Skeletal muscle cell (primary cell): Measurements from ENCODE around the gene TMSB15C.
"Not testable (repeated sequence)": the region's sequence is repeated elsewhere in the genome, so short reads cannot be mapped to it uniquely, and the experiment has no call there.

ENCODE experiments used
- DNase-seq: peaks from one replicate; pipeline ENCODE4 v3.0.0-alpha.2; 2010; ENCODE audit warnings: low read depth
- H3K4me3 ChIP-seq: 2 replicates; pipeline ENCODE4 v1.5.1; 2011; ENCODE audit warnings: low read depth, mild to moderate bottlenecking, control low read depth, low read length, moderate library complexity

The TMSB15C gene

DNA sequence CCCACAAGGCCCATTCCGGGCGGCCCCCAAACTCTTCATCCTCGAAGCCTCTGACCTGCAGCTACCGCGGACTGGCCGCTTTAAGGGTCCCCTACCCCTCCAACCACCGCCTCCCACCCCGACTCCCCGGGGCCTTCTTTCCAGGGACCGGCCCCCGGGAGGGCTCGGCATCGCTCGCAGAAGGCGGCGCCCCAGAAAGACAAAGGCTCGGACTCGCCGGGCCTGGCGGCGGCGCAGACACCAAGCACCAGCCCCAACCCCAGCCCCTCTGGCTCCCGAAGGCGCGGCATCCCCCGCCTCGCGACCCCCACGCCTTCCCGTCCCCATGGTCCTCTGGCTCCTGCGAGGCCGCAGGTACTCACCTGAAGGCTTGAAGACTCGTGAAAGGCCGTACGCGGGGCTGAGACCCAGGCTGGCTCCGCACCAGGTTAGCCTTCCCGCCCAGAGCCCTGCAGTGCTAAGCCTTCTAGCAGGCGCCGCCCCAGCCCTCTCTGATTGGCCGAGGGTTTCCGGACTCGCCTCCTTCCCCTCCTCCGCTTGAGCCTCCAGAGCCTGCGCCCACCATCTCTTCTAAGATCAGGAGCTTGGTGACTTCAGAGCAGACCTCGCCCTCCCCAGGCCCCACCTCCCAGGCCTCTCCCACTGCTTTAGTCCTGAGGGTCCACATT, at the start of gene TMSB15C:
Gene TMSB15C (minus strand): TSS at position 459 of the 668 bp plus-strand sequence.
- H3K4me3 ChIP-seq, DNase-seq: not testable (repeated sequence)

- no peak for DNase-seq
- H3K4me3 ChIP-seq = no peak overlapping the region
Measured at GRCh38 chrX:104122829-104123228, 46.8 kb upstream of the TMSB15C start.

GRCh38 chrX:104118765-104119164, 42.7 kb upstream of the TMSB15C start:
- DNase-seq = no peak
- no peak overlapping the region for H3K4me3 ChIP-seq

DNA sequence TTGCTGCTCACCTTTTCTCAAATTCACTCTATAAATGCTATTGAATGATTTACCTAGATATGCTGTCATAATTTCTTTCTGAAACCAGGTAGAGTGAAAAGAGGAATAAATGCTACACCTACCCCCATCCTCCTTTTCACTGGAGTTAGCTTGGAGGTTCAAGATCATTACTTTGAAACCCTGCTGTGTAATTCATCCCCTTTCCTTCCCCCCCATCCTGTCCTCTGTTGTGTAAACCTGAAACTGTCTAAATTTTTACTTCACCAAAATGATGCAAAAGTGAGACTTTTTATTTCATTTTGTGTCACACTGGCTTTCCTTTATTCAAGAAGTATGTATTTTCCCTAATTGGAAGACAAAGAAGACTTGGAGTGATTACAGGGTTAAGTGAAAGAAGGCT, 41.7 kb upstream of the TMSB15C start:
- DNase-seq = no peak
- no peak overlapping the region for H3K4me3 ChIP-seq

- H3K4me3 ChIP-seq = peak overlapping the region; percentile 63
- DNase-seq = no peak
Measured at GRCh38 chrX:104113222-104113965, 37.4 kb upstream of the TMSB15C start.

- peak within 1 kb of the TSS; percentile 63 for H3K4me3 ChIP-seq
- DNase-seq = peak; percentile 14
Measured at GRCh38 chrX:104112326-104112951, 36.4 kb upstream of the TMSB15C start, which contains the start of gene ZCCHC18. ZCCHC18 (plus strand) TSS chrX:104112523; CDS start chrX:104114112, 1,589 bp downstream.

DNA sequence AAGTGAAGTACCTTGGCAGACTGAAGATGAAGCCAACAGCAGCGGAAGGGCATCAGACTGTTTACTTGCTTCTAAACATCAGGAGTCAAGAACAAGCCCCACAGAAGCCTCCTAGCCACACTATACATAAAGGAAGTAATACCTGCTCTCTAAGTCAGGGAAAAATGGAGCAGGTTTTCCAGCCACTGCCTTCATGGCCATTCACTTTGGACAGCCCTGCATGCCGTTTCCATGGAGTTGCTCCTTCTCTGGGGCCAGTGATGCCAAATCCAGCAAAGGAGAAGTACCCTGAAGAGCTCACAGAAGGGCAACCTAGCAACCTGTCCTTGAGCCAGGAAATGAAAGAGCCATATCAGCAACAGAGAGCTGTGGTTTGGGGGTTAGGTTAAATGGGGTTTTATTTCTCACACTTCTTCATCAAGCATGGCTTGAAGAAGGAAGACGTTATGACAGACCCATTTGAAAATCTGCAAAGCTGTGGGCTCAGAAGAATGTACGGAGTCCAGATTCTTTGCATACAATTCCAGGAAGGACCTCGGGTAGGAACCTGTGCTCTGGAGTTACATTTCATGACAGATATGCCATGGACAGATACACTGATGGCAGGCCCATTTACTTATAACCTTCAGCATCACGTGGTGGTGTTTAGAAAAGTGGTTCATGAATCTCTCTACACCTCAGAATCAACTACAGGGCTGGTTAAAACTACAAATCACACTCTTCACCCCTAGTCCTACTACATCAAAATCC, 34.6 kb upstream of the TMSB15C start:
- not testable (repeated sequence) for H3K4me3 ChIP-seq, DNase-seq

- H3K4me3 ChIP-seq = no peak overlapping the region
- DNase-seq = no peak
Measured at GRCh38 chrX:104108955-104109354, 32.9 kb upstream of the TMSB15C start.

- H3K4me3 ChIP-seq = no peak overlapping the region
- DNase-seq = no peak
Measured at GRCh38 chrX:104105330-104106262, 29.6 kb upstream of the TMSB15C start.

DNA sequence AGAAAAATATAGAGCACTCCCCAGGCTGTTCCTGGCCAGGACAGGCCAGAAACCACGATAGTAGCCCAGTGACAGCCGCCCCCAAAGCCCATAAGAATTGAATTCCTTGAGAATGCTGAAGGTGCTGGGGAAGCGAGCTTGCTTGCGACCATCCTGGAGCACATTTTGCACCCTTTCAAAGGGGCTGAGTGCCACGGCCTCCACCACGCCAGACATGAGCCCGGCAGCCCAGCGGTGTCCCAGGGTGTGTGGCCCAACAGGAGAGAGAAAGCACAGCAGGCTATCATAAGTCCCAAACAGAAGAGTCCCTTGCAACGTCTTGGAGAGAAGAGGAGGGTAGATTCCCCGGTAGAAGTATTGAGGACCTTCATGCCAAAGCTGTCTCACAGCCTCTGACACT, 28.6 kb upstream of the TMSB15C start:
- no peak for DNase-seq
- no peak overlapping the region for H3K4me3 ChIP-seq

DNA sequence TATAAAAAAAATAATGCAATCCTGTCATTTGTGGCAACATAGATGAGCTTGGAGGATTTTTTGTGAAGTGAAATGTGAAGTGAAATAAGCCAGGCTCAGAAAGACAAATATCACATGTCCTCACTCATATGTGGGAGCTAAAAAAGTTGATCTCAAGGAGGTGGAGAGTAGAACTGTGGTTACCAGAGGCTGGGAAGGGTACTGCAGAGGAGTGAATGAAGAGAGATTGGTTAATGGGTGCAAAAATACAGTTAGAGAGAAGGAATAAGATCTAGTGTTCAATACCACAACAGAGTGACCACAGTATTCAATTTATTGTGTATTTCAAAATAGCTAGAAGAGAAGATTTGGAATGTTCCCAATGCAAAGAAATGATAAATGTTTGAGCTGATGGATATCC, 22.9 kb upstream of the TMSB15C start:
- H3K4me3 ChIP-seq = no peak overlapping the region

GRCh38 chrX:104098151-104098808, 22.2 kb upstream of the TMSB15C start:
- no peak overlapping the region for H3K4me3 ChIP-seq
- peak; percentile 42 for DNase-seq

More for the DNA sequence above, 22.9 kb upstream of the TMSB15C start:
- DNase-seq = no peak

GRCh38 chrX:104085919-104086318, 9.9 kb upstream of the TMSB15C start:
- no peak for DNase-seq
- no peak overlapping the region for H3K4me3 ChIP-seq

DNA sequence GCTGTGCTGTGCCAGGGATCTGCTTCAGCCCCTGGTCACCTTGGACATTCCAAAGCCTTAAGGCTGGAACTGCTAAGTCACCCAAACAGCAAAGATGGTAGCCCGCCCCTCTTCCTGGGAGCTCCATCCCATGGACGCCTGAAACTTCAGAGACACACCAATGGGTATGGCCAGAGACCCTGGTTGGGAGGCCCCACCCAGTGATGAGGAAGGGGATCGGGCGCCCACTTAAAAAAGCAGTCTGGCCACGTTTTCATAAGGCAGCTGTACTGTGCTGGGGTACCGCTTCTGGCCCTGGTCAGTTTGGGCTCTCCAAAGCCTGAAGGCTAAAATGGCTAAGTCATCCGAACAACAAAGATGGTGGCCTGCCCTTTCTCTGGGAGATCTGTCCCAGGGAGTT, 9.4 kb upstream of the TMSB15C start:
- no peak for DNase-seq
- H3K4me3 ChIP-seq = no peak overlapping the region

GRCh38 chrX:104084534-104085277, 8.7 kb upstream of the TMSB15C start:
- DNase-seq = no peak
- no peak overlapping the region for H3K4me3 ChIP-seq

- DNase-seq = no peak
- no peak overlapping the region for H3K4me3 ChIP-seq
Measured at GRCh38 chrX:104084063-104084462, 8.0 kb upstream of the TMSB15C start.

DNA sequence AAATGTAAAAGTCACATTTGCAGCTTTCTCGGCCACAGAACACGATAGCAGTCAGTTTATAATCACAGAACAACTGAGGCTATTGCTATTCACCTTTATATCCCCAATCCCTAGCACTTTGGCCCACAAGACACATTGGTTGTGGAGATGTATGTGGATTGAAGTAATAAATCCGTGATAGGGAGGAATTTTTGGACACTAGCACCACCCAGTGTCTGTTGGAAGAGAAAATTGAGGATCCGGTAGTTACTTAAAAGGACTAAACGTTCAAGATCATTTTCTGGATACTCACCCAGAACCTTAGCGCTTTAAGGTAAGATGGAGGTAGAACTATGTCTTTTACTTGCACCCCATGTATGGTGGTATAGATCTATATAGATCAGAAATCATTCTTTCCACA, 1.8 kb upstream of the TMSB15C start:
- DNase-seq, H3K4me3 ChIP-seq: not testable (repeated sequence)

- not testable (repeated sequence) for H3K4me3 ChIP-seq, DNase-seq
Measured at GRCh38 chrX:104062636-104063035, 13.4 kb downstream of the TMSB15C start.
